Cardiac fibroblast (primary cell): ENCODE results near the gene OSBPL3.
A peak's percentile ranks its signal among the peaks of the same experiment; 100 is the strongest.

Experiments
- DNase-seq, 2 donors: peaks; one replicate each; pipeline versions ENCODE4 v3.0.0 to v3.0.0-alpha.2; 2010; ENCODE audit warnings: low read depth in 2 of 2
- H3K4me3 ChIP-seq, 2 donors: replicated peaks in 1 of 2; 1 replicate in 1 of 2; 2 replicates in 1 of 2; pipeline ENCODE4 v1.5.1; 2011; ENCODE audit warnings: low read depth in 2 of 2, low read length in 2 of 2, mild to moderate bottlenecking in 2 of 2, moderate library complexity in 1 of 2
- CTCF ChIP-seq: IDR thresholded peaks from one replicate; pipeline ENCODE4 v1.5.1; 2011; ENCODE audit warnings: low read depth, mild to moderate bottlenecking, low read length, inconsistent platforms

Gene OSBPL3

GRCh38 chr7:24842449-24843241 is 137.3 kb downstream of the OSBPL3 start:
- no peak for TF ChIP-seq CTCF
- peak in 1 of 2 donors; percentile 72 for DNase-seq
- no peak overlapping the region for H3K4me3 ChIP-seq

GRCh38 chr7:24842029-24842428 is 137.9 kb downstream of the OSBPL3 start:
- H3K4me3 ChIP-seq, result no peak overlapping the region
- DNase-seq, result no peak
- TF ChIP-seq CTCF, result no peak

- no peak for TF ChIP-seq CTCF
- no peak overlapping the region for H3K4me3 ChIP-seq
- no peak for DNase-seq
These were observed 139.4 kb downstream of the OSBPL3 start for GRCh38 chr7:24840563-24840962.

GRCh38 chr7:24836084-24836483 is 143.9 kb downstream of the OSBPL3 start:
- DNase-seq, result no peak
- no peak overlapping the region for H3K4me3 ChIP-seq
- TF ChIP-seq CTCF, result no peak

- no peak overlapping the region for H3K4me3 ChIP-seq
- no peak for TF ChIP-seq CTCF
- no peak for DNase-seq
These were observed 144.3 kb downstream of the OSBPL3 start for GRCh38 chr7:24835643-24836042.

- no peak for DNase-seq
- no peak overlapping the region for H3K4me3 ChIP-seq
- no peak for TF ChIP-seq CTCF
These were observed 145.7 kb downstream of the OSBPL3 start for GRCh38 chr7:24834128-24834798.
